ENCODE results near the gene ALAS1.

The ALAS1 gene

GRCh38 chr3:52196977-52197376 lies 983 bp upstream of the ALAS1 start:
- H3K9me3 ChIP-seq (ENCODE audit: insufficient read depth, low read length), result no peaks in the 10 kb centered on the region
- no peaks in the 10 kb centered on the region for H3K27me3 ChIP-seq (ENCODE audit: low read depth, low read length)
- H3K36me3 ChIP-seq (replicated peaks; ENCODE audit: low read depth, low read length), result peaks cover 20% of the 10 kb centered on the region
- no peaks in the 10 kb centered on the region for H4K20me1 ChIP-seq (ENCODE audit: insufficient read depth, low read length)
- peaks cover 20% of the 10 kb centered on the region for H3K4me1 ChIP-seq (ENCODE audit: low read length)
- TF ChIP-seq CTCF (IDR thresholded peaks at IDR 0.05; ENCODE audit: low read depth, low read length), result no peak
- no peak for TF ChIP-seq EZH2phosphoT487 (IDR thresholded peaks at IDR 0.05; ENCODE audit: low read depth)
- peak overlapping the region; percentile 91 for H3K9ac ChIP-seq (ENCODE audit: low read length)
- H3K79me2 ChIP-seq (ENCODE audit: low read length), result peaks cover 16% of the 10 kb centered on the region
- H3K4me2 ChIP-seq (ENCODE audit: low read length), result peak overlapping the region; percentile 94
- no peak overlapping the region for H2AFZ ChIP-seq (ENCODE audit: low read depth, low read length)
- no peak overlapping the region for H3K27ac ChIP-seq (ENCODE audit: low read length)
- peak overlapping the region; percentile 90 for H3K4me3 ChIP-seq (ENCODE audit: low read length)

GRCh38 chr3:52197499-52197841 lies 490 bp upstream of the ALAS1 start:
- peaks cover 24% of the 10 kb centered on the region for H3K36me3 ChIP-seq (replicated peaks; ENCODE audit: low read depth, low read length)
- peak overlapping the region; percentile 96 for H2AFZ ChIP-seq (ENCODE audit: low read depth, low read length)
- H3K4me3 ChIP-seq (ENCODE audit: low read length), result peak overlapping the region; percentile 90
- H4K20me1 ChIP-seq (ENCODE audit: insufficient read depth, low read length), result no peaks in the 10 kb centered on the region
- TF ChIP-seq EZH2phosphoT487 (IDR thresholded peaks at IDR 0.05; ENCODE audit: low read depth) (no peak), CTCF (IDR thresholded peaks at IDR 0.05; ENCODE audit: low read depth, low read length) (no peak)
- peak overlapping the region; percentile 94 for H3K4me2 ChIP-seq (ENCODE audit: low read length)
- peaks cover 16% of the 10 kb centered on the region for H3K79me2 ChIP-seq (ENCODE audit: low read length)
- H3K27ac ChIP-seq (ENCODE audit: low read length), result peak overlapping the region; percentile 56
- peak overlapping the region; percentile 91 for H3K9ac ChIP-seq (ENCODE audit: low read length)
- peaks cover 20% of the 10 kb centered on the region for H3K4me1 ChIP-seq (ENCODE audit: low read length)
- no peaks in the 10 kb centered on the region for H3K9me3 ChIP-seq (ENCODE audit: insufficient read depth, low read length)
- no peaks in the 10 kb centered on the region for H3K27me3 ChIP-seq (ENCODE audit: low read depth, low read length)

- Histone ChIP-seq H3K9ac (ENCODE audit: low read length) (peak overlapping the region; percentile 91), H3K36me3 (replicated peaks; ENCODE audit: low read depth, low read length) (peaks cover 37% of the 10 kb centered on the region), H4K20me1 (ENCODE audit: insufficient read depth, low read length) (no peaks in the 10 kb centered on the region), H3K9me3 (ENCODE audit: insufficient read depth, low read length) (no peaks in the 10 kb centered on the region), H3K27me3 (ENCODE audit: low read depth, low read length) (no peaks in the 10 kb centered on the region), H3K27ac (ENCODE audit: low read length) (peak overlapping the region; percentile 34; the same call in 1 of the 2 replicates), H3K4me1 (ENCODE audit: low read length) (peaks cover 20% of the 10 kb centered on the region), H3K4me2 (ENCODE audit: low read length) (peak overlapping the region; percentile 90), H2AFZ (ENCODE audit: low read depth, low read length) (no peak overlapping the region), H3K4me3 (ENCODE audit: low read length) (peak overlapping the region; percentile 90), H3K79me2 (ENCODE audit: low read length) (peaks cover 16% of the 10 kb centered on the region)
- TF ChIP-seq EZH2phosphoT487 (IDR thresholded peaks at IDR 0.05; ENCODE audit: low read depth) (no peak), CTCF (IDR thresholded peaks at IDR 0.05; ENCODE audit: low read depth, low read length) (no peak)
Measured at GRCh38 chr3:52198643-52199608, 966 bp downstream of the ALAS1 start.

GRCh38 chr3:52200981-52201679 lies 3.2 kb downstream of the ALAS1 start:
- Histone ChIP-seq H3K9ac (ENCODE audit: low read length) (no peak overlapping the region), H3K9me3 (ENCODE audit: insufficient read depth, low read length) (no peaks in the 10 kb centered on the region), H3K4me3 (ENCODE audit: low read length) (no peak overlapping the region), H3K4me2 (ENCODE audit: low read length) (no peak overlapping the region), H3K79me2 (ENCODE audit: low read length) (peaks cover 16% of the 10 kb centered on the region), H2AFZ (ENCODE audit: low read depth, low read length) (no peak overlapping the region), H3K4me1 (ENCODE audit: low read length) (peaks cover 20% of the 10 kb centered on the region), H3K36me3 (replicated peaks; ENCODE audit: low read depth, low read length) (peaks cover 59% of the 10 kb centered on the region), H3K27ac (ENCODE audit: low read length) (no peak overlapping the region), H4K20me1 (ENCODE audit: insufficient read depth, low read length) (no peaks in the 10 kb centered on the region), H3K27me3 (ENCODE audit: low read depth, low read length) (no peaks in the 10 kb centered on the region)
- TF ChIP-seq CTCF (IDR thresholded peaks at IDR 0.05; ENCODE audit: low read depth, low read length), result no peak
- TF ChIP-seq EZH2phosphoT487 (IDR thresholded peaks at IDR 0.05; ENCODE audit: low read depth), result no peak
